ENCODE results near the gene CKB. TPM values are rescaled to one million over a fixed set of nuclear protein-coding genes. Genes with fewer than 3 reads are reported as not detected.

CKB gene
- total RNA-seq, 1 experiment from 2014 or later: 611 TPM

- Mint-ChIP-seq H3K4me1 (ENCODE audit: low read depth, unreplicated experiment) (no peaks in the 10 kb centered on the region), H3K27me3 (ENCODE audit: insufficient read depth, unreplicated experiment) (no peaks in the 10 kb centered on the region), H3K27ac (ENCODE audit: unreplicated experiment) (no peak overlapping the region), H3K36me3 (ENCODE audit: insufficient read depth, unreplicated experiment) (peaks cover 44% of the 10 kb centered on the region), H3K9me3 (ENCODE audit: unreplicated experiment) (no peaks in the 10 kb centered on the region), H3K4me3 (ENCODE audit: unreplicated experiment) (no peak overlapping the region)
- H3K27me3 ChIP-seq (replicated peaks; ENCODE audit: control insufficient read depth, insufficient read depth, low read length): no peaks in the 10 kb centered on the region
- H3K4me1 ChIP-seq: no peaks in the 10 kb centered on the region
- ChIA-PET POLR2A (no interaction called here), CTCF (no interaction called here)
- BruUV-seq (replicated peaks): no TSS peak
- H3K36me3 ChIP-seq (ENCODE audit: control insufficient read depth, insufficient read depth, low read length): peaks cover 5% of the 10 kb centered on the region
- no peak overlapping the region for H3K4me3 ChIP-seq (ENCODE audit: low read depth, low read length)
- H3K9me3 ChIP-seq: no peaks in the 10 kb centered on the region
- no peak for DNase-seq
- TF ChIP-seq CTCF (IDR thresholded peaks at IDR 0.05; ENCODE audit: insufficient read depth in 1 of 2, low read depth in 1 of 2, low read length in 1 of 2, severe bottlenecking in 1 of 2, unreplicated experiment in 1 of 2): no peak
- intact Hi-C loops (cut with micrococcal nuclease; ENCODE audit: unreplicated experiment): no loop called here
Observed at GRCh38 chr14:103496776-103497175, 25.9 kb downstream of the CKB start.

- CTCF ChIA-PET: no interaction called here
- POLR2A ChIA-PET: no interaction called here
- DNase-seq: no peak
- Histone ChIP-seq H3K9me3 (no peaks in the 10 kb centered on the region), H3K4me1 (no peaks in the 10 kb centered on the region), H3K27me3 (replicated peaks; ENCODE audit: control insufficient read depth, insufficient read depth, low read length) (no peaks in the 10 kb centered on the region), H3K4me3 (ENCODE audit: low read depth, low read length) (no peak overlapping the region), H3K36me3 (ENCODE audit: control insufficient read depth, insufficient read depth, low read length) (no peaks in the 10 kb centered on the region; the same call in 1 of the 2 replicates)
- peaks cover 42% of the 10 kb centered on the region for H3K36me3 Mint-ChIP-seq (ENCODE audit: insufficient read depth, unreplicated experiment)
- no peaks in the 10 kb centered on the region for H3K4me1 Mint-ChIP-seq (ENCODE audit: low read depth, unreplicated experiment)
- H3K9me3 Mint-ChIP-seq (ENCODE audit: unreplicated experiment): no peaks in the 10 kb centered on the region
- intact Hi-C loops (cut with micrococcal nuclease; ENCODE audit: unreplicated experiment): no loop called here
- no peaks in the 10 kb centered on the region for H3K27me3 Mint-ChIP-seq (ENCODE audit: insufficient read depth, unreplicated experiment)
- H3K4me3 Mint-ChIP-seq (ENCODE audit: unreplicated experiment): no peak overlapping the region
- H3K27ac Mint-ChIP-seq (ENCODE audit: unreplicated experiment): no peak overlapping the region
- no TSS peak for BruUV-seq (replicated peaks)
- TF ChIP-seq CTCF (IDR thresholded peaks at IDR 0.05; ENCODE audit: insufficient read depth in 1 of 2, low read depth in 1 of 2, low read length in 1 of 2, severe bottlenecking in 1 of 2, unreplicated experiment in 1 of 2): no peak
Observed at GRCh38 chr14:103495854-103496253, 26.8 kb downstream of the CKB start.

- H3K4me1 ChIP-seq: no peaks in the 10 kb centered on the region
- no peak for DNase-seq
- H3K9me3 Mint-ChIP-seq (ENCODE audit: unreplicated experiment): no peaks in the 10 kb centered on the region
- ChIA-PET POLR2A (no interaction called here), CTCF (no interaction called here)
- no peak for TF ChIP-seq CTCF (IDR thresholded peaks at IDR 0.05; ENCODE audit: insufficient read depth in 1 of 2, low read depth in 1 of 2, low read length in 1 of 2, severe bottlenecking in 1 of 2, unreplicated experiment in 1 of 2)
- no peak overlapping the region for H3K27ac Mint-ChIP-seq (ENCODE audit: unreplicated experiment)
- H3K36me3 ChIP-seq (ENCODE audit: control insufficient read depth, insufficient read depth, low read length): no peaks in the 10 kb centered on the region; the same call in 1 of the 2 replicates
- H3K4me1 Mint-ChIP-seq (ENCODE audit: low read depth, unreplicated experiment): no peaks in the 10 kb centered on the region
- no peak overlapping the region for H3K4me3 Mint-ChIP-seq (ENCODE audit: unreplicated experiment)
- intact Hi-C loops (cut with micrococcal nuclease; ENCODE audit: unreplicated experiment): no loop called here
- no peak overlapping the region for H3K4me3 ChIP-seq (ENCODE audit: low read depth, low read length)
- H3K27me3 ChIP-seq (replicated peaks; ENCODE audit: control insufficient read depth, insufficient read depth, low read length): no peaks in the 10 kb centered on the region
- peaks cover 42% of the 10 kb centered on the region for H3K36me3 Mint-ChIP-seq (ENCODE audit: insufficient read depth, unreplicated experiment)
- BruUV-seq (replicated peaks): no TSS peak
- no peaks in the 10 kb centered on the region for H3K9me3 ChIP-seq
- no peaks in the 10 kb centered on the region for H3K27me3 Mint-ChIP-seq (ENCODE audit: insufficient read depth, unreplicated experiment)
Observed at GRCh38 chr14:103492156-103492925, 30.3 kb downstream of the CKB start.

All from Caco-2 (cell line).